Muscle of arm (tissue), 12 donors: ENCODE results near the gene SLC25A20. TPM values are rescaled to one million over a fixed set of nuclear protein-coding genes. Genes with fewer than 3 reads are reported as not detected.
"Not testable (repeated sequence)": the region's sequence is repeated elsewhere in the genome, so short reads cannot be mapped to it uniquely, and the experiment has no call there.

ENCODE experiments used
- DNase-seq: peaks from one replicate; pipeline ENCODE4 v3.0.0-alpha.2; 2013
- polyA plus RNA-seq, 12 donors: library from polyadenylated mRNA; unstranded; fragments of 120-200 nt; gene quantifications; one replicate each; pipeline ENCODE4 v1.2.1, GENCODE V29; 2013; ENCODE audit not compliant: insufficient read length in 12 of 12

Gene SLC25A20
- polyA plus RNA-seq, 12 donors: 11.3 to 20.8 (median 17.2) TPM; not detected in 1

DNA sequence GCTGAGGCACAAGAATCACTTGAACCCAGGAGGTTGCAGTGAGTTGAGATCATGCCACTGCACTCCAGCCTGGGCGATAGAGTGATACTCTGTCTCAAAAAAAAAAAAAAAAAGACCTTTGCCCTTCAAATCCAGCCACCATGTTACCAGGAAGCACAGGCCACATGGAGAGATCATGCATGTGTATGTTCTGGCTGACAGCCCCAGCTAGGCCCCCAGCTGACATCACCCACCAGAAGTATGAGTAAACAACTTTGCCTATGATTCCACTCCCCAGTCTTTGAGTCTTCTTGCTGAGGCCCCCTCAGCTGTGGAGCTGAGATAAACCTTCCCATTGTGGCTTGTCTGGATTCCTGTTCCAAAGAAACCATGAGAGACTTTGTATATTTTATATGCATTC is 16.6 kb upstream of the SLC25A20 start:
- DNase-seq: no peak

DNA sequence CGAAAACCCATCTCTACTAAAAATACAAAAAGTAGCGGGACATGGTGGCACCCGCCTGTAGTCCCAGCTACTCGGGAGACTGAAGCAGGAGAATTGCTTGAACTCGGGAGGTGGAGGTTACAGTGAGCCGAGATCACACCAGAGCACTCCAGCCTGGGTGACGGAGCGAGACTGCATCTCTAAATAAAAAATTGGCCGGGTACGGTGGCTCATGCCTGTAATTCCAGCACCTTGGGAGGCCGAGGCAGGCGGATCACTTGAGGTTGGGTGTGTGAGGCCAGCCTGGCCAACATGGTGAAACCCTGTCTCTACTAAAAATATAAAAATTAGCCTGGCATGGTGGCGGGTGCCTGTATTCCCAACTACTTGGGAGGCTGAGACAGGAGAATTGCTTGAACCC is 8.3 kb upstream of the SLC25A20 start:
- not testable (repeated sequence) for DNase-seq

DNA sequence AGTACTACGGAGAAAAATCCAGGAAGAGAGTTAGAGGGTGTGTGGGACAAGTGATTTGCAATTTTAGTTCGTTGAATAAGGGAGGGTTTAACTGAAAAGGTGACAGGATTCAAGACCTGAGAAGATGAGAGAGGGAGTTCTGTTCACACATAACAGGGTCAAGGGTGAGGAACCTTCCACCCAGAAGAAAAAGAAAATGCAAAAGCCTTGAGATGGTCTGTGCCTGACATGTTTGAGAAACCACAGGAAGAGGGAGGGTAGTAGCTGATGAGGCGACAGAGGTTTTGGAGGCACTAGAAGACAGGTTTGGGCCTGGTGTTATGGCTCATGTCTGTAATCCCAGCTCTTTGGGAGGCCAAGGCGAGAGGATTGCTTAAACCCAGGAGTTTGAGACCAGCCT is 591 bp upstream of the SLC25A20 start:
- no peak for DNase-seq

DNA sequence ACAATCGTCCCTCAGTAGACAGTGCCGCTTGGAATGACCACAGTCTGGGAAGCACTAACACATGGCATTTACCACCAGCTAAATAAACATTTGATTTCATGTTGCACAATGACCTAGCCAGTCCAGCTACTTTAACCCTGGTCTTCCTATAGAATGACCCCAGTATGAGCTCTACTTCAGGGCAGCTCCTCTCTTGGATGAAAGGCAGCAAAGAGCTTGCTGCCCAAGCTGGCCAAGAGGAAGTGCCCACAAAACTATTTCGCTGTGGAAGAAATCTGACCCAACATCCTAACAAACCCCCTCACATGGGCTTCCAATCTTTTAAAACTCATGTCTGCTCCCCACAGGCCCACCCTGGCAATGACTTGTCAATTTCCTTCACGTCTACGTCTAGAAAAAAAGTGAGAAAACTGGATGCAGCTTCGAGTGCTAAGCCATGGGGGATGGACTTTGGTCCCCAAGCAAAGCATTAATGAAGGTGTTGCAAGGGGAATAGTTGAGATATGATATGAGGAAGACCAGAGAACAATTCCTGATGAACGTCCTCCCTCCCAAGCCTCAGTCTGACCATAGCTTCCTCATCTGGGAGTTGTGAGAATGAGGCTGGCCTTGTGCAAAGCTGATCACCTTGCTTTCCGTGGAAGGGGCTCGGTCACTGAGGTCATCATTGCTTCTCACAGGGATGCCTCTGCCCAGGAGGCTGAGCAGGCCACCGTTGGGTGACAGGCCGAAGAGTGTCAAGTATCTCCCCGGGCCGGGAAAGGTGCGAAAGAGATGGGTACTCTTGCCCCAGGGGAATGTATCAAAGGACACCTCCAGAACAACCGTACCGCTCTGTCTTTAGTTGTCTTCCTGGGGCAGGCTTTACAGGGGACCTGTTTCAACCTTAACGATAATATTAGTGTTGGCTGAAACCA is 964 bp downstream of the SLC25A20 start:
- DNase-seq: no peak

DNA sequence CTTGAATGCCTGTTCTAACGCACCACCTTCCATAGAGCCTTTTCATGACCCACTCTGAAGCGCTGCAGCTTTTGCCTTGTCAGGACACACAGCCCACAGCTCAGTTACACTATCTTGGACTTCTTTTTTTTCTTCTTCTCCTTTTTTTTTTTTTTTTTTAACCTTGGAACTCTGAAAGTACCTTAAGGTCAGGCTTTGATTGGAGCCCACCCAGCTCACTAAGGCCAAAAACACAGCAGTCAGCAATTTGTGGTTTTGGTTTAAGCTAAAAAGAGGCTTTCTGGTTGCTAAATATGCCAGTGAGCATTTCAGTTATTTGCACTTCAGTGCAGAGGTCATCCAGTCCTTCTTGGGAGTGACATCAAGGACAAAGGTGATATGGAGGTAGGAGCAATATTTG is 1.7 kb downstream of the SLC25A20 start:
- DNase-seq: no peak

DNA sequence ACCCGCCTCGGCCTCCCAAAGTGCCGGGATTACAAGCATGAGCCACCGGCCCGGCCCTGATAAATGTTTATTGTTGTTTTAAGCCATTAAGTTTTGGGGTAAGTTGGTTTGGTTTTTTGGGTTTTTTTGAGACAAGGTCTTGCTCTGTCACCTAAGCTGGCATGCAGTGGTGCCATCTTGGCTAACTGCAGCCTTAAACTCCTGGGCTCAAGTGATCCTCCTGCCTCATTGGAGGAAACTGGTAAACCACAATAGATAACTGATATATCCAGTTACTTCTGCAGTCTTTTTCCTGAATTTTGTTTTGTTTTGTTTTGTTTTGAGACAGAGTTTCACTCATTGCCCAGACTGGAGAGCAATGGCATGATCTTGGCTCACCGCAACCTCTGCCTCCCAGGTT is 4.2 kb downstream of the SLC25A20 start:
- no peak for DNase-seq

DNA sequence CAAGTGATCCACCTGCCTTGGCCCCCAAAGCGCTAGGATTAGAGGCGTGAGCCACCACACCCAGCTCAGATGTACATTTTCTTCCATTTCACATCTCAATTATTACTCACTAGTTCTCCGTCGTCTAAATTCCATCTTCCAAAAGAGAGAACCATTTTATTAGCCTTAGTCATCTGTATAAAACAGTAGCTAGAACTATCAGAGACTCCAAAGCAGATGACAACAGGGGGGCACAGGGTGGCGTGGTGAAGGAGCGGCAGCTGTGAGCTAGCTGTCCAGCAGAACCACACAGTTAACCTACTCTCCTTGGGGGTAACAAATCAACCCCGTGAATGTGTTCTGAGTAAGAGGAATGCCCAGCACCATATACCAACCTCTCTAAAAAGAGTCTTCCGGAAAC is 7.1 kb downstream of the SLC25A20 start:
- no peak for DNase-seq

DNA sequence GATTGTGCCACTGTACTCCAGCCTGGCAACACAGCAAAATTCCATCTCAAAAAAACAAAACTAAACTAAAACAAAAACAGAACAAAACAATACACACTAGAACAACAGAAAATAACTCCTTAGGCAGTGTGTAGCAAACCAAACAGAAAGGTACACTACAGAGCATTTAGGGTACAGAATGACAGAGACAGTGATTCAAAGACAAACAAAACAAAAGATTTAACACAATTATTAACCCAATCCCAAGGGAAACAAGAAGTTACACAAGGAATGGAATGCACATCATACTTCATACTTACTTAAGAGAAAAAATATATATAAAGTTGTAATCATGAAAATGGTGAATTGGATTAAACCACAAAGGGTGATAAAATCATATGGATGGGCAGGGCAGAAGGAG is 12.9 kb downstream of the SLC25A20 start:
- no peak for DNase-seq

DNA sequence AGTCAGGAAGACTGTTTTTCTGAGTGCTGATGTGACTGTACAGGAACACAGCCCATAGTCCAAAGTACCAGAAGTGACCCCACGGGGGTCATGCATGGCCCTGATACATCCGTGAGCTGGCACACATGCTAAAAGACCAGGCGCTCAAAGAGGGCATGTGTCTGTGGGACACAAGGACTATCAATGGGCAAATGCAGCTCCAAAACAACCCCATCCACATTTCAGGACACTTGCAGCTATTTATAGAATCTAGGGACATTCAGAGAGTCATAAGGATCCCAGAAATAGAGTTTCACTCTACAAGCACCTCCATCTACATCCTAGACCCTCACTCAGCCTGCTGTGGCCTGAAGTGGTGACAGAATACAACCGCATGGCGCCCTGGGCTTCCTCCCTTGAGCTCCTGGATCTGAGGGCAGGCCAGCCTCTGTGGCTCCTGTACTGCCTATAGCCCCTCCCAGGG is 17.0 kb downstream of the SLC25A20 start:
- no peak for DNase-seq

DNA sequence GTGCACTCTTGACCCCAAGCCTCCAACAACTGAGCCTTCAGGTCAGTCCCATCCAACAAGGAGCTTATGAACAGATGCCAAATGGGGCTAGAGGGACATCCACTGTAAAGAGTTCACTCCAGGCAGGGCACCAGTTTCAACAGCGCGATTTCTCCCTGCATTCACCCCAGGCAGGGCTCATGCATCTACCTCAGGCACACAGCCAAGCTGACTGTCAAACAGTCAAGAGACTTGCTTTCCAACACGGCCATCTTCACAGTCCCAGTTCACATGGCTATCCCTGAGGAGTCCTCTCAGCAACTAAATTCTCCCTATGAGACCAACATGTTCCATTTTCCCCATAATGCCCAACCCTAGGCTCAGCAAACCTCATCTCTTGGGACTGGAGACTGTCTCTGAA is 17.7 kb downstream of the SLC25A20 start:
- DNase-seq: no peak

DNA sequence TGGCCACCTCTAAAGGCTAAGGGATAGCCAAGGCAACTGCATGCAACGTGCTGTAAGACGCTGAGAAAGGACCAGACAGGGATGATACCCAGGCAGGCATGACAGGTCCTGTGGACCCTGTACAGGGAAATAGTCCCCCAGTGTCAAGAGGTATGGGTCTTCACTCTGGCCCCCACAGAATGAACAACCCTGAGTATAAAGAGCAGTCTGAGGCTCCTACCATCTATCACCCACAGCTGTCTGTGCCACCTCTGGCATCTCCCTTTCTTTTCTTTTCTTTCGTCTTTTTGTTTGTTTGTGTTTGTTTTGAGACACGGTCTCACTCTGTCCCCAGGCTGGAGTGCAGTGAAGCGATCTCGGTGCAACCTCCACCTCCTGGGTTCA is 18.7 kb downstream of the SLC25A20 start:
- no peak for DNase-seq

DNA sequence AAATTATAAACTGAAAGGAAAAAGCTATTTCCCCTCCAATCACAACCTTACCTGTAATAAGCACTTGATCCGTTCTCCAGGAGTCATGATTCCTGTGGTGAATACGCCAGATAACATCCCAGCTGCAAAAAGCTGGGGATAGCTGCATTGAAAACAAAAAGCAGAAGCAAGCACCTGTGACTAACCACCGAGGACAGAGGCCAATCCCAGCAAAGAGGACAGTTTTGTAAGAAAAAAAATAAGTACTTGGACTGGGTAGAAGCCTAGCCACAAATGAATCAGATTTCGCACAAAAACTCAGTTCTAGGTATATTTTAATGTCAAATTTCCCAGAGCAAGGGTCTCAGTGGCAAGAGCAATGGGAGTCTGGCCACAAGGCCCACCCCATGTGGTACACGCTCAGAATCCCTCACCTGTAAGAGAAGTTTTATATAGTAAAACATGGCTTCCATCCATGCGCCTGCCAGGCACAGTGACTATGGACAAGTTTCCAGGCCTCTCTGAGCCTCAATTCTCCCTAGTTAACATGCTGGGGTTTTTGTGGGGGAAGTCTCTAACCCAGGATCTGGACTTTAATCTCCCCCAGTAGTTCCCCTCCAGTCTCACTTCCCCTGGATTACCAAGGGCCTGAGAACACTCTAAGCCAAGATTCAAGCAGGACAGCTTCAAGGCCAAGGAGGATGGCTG is 19.2 kb downstream of the SLC25A20 start:
- no peak for DNase-seq

DNA sequence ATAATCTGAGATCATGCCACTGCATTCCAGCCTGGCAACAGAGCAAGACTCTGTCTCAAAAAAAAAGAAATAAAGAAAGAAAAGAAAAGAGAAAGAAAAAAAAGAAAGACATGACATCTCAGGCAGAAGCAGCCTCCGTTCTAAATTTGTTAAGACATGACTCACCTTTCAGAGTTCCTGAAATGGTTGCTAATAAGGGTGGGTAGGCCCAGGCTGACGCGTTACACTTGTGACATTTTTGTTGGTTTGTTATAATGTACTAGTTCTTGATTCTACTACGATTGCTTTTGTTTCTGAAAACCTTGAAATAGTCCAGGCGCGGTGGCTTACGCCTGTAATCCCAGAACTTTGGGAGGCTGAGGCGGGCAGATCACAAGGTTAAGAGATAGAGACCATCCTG is 21.0 kb downstream of the SLC25A20 start:
- no peak for DNase-seq

DNA sequence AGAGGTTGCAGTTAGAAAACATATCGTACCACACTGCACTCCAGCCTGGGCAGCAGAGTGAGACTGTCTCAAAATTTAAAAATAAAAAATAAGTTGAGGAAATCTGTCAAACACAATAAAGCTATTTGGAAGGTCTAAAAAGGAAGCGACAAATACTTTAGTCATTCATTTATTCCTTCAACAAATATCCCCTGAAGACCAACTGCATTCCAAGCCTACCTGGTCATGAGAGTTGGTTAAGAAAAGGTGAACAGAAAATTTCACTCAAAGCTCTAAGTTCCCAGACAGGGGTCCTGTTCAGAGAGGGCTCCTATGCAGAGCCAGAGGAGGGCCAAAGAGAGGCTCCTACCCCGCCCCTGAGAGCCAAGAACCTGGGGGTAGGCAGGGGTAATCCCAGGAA is 35.6 kb downstream of the SLC25A20 start:
- DNase-seq: no peak

DNA sequence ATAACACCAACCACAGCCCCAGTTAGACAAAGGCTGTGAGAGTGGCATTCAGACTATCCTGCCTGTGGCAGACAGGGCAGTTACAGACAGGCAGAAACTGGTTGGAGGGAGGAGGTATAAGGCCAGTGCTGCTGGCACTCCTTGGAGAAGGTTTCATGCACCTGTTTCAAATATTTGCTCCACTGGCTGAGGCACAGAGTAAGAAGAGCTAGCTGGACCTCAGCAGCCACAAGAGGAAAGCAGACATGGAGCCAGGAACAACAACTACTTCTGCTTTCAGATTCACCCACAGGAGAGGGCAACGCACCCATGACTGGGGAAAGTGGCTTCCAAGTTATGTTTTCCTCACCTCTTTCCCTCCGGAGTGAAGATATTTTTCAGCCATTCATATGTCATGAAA is 39.5 kb downstream of the SLC25A20 start:
- no peak for DNase-seq

DNA sequence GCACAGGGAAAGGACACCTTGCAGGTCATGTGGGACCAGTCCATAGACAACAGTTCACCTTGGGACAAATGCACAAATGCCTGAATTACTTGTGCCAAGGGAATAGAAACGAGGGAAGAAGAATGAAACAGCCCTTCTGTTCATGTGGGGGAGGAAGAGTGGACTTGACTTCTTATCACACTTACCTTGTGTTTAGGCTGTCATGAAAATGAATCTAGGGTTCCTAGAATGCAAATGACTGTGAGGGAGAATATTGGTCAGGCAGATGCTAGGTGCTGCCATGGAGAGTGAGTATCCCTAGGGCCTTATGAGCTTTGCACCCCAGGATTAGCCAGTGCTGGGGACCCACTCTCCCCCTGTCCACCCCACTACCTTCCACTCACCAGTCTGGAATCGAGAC is 40.0 kb downstream of the SLC25A20 start:
- no peak for DNase-seq

DNA sequence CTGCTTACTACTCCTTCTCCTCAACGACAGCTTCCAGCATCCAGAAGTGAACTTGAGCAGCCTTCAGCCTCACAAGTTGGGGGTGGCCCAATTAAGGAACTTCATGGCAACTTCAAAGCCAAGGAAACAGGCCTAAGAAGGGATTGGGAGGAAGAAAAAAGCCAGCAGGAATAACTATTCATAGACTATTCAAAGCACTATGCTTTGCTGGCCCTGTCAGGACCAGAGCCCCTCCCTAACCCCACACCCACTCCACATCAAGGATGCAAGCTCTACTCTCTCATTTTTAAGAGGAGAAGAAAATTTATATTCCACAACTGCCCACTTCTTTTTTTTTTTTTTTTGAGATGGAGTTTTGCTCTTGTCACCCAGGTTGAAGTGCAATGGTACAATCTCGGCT is 41.0 kb downstream of the SLC25A20 start:
- no peak for DNase-seq

DNA sequence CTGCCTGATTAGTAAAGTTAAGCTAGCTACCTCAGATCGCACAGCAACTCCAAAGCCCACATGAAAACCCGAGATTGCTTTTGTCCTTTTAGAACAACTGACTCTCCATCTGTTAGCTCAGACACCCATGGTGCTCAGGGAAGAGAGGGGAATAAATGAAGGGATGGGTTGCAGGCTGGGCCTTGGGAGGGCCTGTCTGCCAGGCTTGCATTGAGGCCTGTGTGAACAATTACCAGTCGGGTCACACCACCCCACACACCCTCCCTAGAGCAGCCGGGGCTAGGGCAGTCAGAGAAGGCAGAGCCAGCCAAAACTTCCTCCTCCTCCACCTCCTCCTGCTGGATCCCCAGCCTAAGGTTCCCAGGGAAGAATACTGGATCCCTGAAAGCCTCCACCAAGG is 42.2 kb downstream of the SLC25A20 start:
- no peak for DNase-seq

DNA sequence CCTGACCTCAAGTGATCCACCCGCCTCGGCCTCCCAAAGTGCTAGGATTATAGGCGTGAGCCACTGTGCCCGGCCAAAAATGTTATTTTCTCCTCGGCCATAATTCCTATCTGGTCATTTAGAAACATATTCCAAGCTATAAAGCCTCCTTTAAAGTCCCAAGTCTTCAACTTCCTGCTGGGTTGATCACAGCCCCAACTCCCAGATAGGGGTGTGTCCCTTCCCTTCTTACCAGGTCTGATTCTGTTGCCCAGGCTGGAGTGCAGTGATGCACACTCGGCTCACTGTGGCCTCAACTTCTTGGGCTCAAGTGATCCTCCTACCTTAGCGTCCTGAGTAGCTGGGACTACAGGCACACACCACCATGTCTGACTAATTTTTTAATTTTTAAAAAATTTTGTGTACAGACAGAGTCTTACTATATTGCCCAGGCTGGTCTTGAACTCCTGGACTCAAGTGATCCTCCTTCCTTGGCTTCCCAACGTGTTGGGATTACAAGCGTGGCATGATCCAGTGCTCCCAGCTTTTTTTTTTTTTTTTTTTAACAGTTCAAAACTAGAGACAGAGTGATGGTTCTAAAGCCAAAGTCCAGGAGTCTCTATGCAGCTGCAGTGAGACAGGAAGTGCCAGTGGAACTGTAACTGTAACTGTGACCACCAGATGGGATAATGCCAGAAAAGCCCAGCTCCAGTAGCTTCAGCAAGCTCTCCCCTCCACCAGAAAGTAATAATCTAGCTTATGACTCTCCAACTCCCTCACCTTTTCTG is 42.8 kb downstream of the SLC25A20 start:
- DNase-seq: no peak

DNA sequence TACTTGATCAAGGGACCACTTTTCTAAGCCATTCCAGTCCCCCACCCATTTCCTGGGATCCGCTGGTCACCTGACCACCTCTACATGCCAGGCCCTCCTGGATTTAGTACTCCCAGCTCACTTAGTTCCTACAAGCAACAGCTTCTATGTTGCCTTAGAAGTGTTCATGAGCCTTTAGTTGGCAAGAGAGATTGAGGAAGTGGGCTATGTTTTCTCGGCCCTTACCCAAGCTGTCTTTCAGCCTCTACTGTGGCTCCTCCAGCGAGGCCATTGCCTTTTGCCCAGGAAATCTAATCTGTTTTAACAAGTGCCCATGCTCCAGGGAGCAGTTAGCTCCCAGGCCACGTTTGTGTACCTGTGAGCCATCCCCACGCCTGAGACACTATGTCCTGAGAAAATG is 46.5 kb downstream of the SLC25A20 start:
- DNase-seq: no peak

DNA sequence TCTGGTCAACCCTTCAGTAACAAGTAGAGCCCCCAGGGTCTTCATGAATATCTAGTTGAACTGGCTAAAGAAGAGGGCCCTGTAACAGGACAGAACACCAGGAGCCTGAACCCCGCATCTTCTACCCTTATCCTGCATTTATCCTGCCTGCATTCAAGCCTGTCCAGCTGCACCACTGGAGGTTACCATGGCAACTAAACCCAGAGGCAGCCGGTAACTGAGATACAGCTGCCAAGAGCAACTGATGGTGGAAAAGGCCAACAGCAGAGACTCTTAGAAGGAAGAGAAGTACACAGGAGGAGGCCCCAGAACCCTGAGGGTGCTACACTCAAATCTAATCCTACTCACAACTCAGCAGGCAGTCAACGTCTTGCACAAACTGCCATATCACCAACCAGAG is 47.3 kb downstream of the SLC25A20 start:
- DNase-seq: no peak

DNA sequence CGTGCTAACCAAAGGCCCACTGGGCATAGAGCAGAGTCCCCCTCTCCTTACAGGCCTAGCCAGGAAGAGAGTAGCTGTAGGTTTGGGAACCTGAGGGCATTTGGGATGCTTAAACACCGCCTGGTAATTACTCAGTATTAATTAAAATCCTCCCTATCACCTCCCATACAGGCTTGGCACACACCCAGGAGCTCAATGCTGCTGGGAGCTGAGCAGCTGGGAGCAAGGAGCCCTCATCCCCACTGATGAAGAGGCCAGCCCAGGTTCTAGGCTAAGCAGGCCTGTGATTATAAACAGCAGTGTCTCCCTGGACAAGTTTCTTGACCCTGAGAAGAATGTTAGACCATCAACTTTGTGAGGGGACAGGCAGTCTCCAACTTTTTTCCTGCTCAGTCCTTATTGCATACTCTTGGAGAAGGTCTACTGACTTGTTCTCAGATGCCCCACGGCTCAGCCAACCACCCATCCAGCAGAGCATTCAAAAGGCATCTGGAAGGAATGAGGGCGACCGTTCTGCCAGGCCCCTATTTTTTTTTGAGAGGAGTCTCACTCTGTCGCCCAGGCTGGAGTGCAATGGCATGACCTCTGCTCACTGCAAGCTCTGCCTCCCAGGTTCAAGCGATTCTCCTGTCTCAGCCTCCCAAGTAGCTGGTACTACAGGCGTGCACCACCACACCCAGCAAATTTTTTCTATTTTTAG is 49.7 kb downstream of the SLC25A20 start:
- no peak for DNase-seq
